T-helper 22 cell (primary cell): ENCODE results near the gene LAMA3.
"Not testable (repeated sequence)": the region's sequence is repeated elsewhere in the genome, so short reads cannot be mapped to it uniquely, and the experiment has no call there.

Source experiments
- DNase-seq: peaks from one replicate; pipeline ENCODE4 v3.0.0-alpha.2; 2020; ENCODE audit warnings: low read depth

LAMA3 gene

GRCh38 chr18:23727707-23728493, 38.6 kb downstream of the LAMA3 start:
- DNase-seq, result no peak

DNA sequence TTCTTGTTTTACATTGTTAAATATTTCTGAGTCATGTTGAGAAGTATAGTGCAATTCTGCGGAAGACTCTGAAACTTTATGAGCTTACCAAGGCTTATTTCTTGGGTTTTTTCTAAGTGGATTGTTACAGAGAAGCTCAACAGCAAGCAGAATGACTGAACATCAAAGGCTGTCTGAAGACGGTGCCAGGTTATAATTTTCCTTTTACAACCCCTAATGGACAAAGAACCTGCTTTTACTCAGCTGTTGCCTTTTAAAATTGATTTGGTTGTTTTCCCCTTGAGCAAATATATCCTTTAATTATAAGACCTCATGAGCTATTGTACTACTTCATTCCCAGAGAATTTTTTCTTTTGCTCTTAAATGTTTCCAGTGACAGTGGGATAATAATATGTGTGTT, 41.6 kb downstream of the LAMA3 start:
- no peak for DNase-seq

DNA sequence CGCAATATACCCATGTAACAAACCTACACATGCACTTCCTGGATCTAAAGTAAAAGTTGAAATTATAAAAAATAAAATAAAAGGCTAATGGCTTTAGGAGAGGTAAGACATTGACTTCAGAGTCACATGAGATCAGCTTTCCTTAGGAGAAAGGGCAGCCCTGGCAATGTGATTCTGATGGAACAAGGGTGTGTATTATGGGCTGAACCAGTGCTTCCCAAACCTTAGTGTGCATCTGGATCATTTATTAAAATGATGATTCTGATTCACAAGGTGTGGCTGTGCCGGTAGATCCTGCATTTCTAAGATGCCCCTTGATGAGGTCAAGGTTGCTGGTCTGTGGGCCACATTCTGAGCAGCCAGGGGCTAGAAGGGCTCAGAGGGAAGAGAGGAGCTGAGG, 42.6 kb downstream of the LAMA3 start:
- DNase-seq, result no peak

GRCh38 chr18:23732439-23732838, 43.2 kb downstream of the LAMA3 start:
- no peak for DNase-seq

DNA sequence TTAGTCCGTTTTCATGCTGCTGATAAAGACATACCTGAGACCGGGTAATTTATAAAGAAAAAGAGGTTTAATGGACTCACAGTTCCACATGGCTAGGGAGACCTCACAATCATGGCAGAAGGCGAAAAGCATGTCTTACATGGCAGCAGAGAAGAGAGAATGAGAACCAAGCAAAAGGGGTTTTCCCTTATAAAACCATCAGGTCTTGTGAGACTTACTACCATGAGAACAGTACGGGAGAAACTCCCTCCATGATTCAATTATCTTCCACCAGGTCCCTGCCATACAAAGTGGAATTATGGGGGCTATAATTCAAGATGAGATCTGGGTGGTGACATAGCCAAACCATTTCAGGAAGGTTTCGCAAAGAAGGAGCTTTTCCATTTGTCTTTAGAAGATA, 44.0 kb downstream of the LAMA3 start:
- DNase-seq, result not testable (repeated sequence)

GRCh38 chr18:23733895-23734294, 44.6 kb downstream of the LAMA3 start:
- DNase-seq, result no peak

DNA sequence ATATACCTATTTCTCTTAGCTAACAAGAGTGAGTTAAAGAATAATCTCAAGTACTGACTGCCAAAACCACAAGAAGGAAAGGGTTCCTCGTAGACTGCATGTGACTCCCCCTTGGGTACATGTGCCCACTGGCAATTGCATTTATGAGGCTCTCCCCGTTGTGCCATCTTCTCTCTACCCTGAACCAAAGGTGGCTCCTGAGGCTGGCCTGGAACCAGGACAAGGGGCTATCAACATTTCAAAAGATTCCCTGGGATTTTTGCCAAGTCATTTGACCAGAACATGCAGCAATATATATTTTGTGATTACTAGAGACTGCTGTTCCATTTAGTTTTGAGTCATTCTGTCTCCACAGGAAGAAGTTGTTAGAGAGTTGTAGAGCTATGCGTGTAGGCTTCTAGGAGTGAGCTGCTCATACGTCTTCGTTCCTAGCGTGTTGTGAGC, 45.8 kb downstream of the LAMA3 start:
- DNase-seq, result no peak

DNA sequence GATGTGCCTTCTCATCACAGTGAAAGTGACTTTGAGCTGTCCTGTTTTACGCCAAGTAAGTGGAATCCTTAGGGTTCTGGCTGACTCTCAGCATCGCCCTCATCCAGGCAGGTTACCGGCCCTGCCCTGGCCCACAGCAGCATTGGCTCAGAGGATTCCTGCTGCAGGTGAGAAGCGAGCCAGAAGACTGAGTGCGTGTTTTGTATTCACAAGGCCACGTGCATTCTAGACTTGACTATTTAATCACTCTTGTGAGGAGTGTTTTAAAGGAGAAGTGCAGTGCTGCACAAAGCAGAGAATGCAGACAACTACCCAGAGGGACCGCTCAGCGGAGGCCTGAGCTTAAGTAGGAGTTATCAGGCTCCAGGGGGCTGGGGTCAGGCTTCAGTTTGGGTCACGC, 48.3 kb downstream of the LAMA3 start:
- DNase-seq, result no peak

DNA sequence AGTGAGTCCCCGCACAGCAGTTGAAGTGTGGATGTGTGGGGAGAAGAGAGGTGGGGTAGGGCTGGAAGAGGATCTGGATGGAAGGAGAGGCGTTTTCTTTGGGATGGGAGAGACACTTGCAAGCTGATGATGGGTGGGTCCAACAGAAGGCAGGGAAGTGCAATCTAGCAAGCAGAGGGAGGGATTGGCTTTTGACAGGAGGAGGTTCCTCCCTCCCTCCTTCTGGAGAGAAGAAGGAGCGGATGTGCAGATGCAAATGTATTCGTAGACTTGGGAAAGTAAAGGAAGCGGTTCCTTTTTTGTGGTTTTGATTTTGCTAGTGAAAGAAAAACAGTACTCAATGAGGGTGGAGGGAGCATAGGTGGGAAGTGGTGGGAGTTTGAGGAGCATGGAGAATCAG, 48.9 kb downstream of the LAMA3 start:
- no peak for DNase-seq

- DNase-seq, result no peak
Measured at GRCh38 chr18:23738575-23738974, 49.3 kb downstream of the LAMA3 start.

GRCh38 chr18:23740105-23740830, 51.0 kb downstream of the LAMA3 start:
- no peak for DNase-seq

DNA sequence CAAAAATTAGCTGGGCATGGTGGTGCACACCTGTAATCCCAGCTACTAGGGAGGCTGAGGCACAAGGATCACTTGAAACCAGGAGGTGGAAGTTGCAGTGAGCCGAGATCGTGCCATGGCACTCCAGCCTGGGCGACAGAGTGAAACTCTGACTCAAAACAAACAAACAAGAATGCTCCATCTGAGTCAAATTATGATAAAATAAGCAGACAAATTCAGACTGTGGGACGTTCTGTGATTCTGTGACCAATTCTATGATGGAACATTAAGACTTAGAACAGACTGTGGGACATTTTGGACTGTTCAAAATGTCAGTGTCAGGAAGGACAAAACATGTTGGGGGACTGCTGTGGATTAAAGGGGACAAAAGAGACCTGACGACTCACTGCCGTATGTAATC, 52.7 kb downstream of the LAMA3 start:
- DNase-seq, result not testable (repeated sequence)

DNA sequence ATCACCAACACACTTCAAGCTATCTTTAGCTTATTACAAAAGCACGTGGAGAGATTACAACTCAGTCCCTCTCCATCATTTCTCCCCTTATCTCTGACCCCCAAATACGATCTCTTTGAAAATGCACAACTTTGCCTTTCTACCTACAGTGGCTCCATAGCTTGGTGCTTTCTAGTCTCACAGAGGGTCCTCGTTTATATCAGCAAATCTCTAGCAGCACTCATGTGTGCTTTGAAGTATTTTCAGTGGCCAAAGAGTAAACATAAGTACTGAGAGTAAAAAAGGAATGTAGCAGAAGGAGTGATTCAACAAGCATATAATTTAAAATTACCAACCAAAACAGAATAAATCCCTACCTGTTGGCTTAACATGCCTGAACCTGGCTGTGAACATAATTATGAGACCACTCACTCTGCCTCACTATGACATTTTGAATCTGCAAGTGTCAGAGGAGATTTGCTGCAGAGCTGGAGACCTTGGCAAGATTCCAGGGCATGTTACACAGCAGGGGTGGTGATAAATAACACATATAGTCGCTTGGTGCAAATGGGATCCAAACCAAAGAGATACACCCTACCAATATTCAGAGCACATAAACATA, 54.6 kb downstream of the LAMA3 start:
- DNase-seq, result no peak

- no peak for DNase-seq
Measured at GRCh38 chr18:23745366-23745765, 56.1 kb downstream of the LAMA3 start.

GRCh38 chr18:23746851-23747250, 57.6 kb downstream of the LAMA3 start:
- DNase-seq, result no peak

GRCh38 chr18:23752363-23752762, 63.1 kb downstream of the LAMA3 start:
- no peak for DNase-seq

GRCh38 chr18:23752796-23753195, 63.5 kb downstream of the LAMA3 start:
- DNase-seq, result no peak

GRCh38 chr18:23756590-23757436, 67.6 kb downstream of the LAMA3 start:
- no peak for DNase-seq

DNA sequence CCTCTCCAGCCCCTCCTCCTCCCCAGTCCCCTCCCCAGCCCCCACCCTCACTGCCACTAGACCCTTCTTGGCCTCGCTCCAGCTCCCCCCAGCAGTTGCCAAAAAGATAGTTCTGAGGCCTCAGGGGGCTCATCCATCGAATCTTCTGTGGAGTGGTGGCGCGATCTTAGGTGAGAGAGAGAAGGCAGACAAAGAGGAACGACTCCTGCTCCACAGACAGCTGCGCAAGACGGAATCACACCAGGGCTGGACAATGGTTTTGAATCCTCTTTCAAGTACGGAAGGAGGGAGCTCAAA, 68.1 kb downstream of the LAMA3 start:
- DNase-seq, result no peak

GRCh38 chr18:23758281-23758680, 69.0 kb downstream of the LAMA3 start:
- no peak for DNase-seq

DNA sequence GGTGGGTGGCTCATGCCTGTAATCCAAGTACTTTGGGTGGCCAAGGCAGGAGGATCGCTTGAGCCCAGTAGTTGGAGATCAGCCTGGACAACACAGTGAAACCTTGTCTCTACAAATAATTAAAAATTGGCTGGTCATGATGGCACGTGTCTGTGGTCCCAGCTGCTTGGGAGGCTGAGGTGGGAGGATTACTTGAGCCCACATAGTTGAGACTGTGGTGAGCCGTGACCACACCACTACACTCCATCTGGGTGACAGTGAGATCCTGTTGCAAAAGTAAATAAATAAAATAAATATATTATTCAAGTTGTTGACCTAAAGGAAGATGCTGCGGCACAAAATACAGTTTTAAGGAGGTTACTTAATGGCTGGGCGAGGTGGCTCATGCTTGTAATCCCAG, 72.7 kb downstream of the LAMA3 start:
- no peak for DNase-seq

GRCh38 chr18:23763343-23763742, 74.1 kb downstream of the LAMA3 start:
- no peak for DNase-seq
